Omental fat pad (tissue), 4 donors: ENCODE results near the gene ZBTB21. TPM values are rescaled to one million over a fixed set of nuclear protein-coding genes. Genes with fewer than 3 reads are reported as not detected.

Experiments used
- ATAC-seq: fragments of 150-250 bp; one replicate; pipeline ENCODE4 v1.9.1; 2016; ENCODE audit warnings: mild to moderate bottlenecking, moderate library complexity; ENCODE audit not compliant: low FRiP score
- DNase-seq: peaks from one replicate; pipeline ENCODE4 v3.0.0-alpha.2; 2019; ENCODE audit warnings: low spot score
- CTCF ChIP-seq, 3 donors: fragments of 450-650 bp; IDR thresholded peaks; one replicate each; pipeline ENCODE4 v1.5.1; 2016 to 2017; ENCODE audit warnings: antibody characterized with exemption in 3 of 3, mild to moderate bottlenecking in 3 of 3, moderate library complexity in 2 of 3
- total RNA-seq, 4 donors: library from RNA; depleted of rRNA; stranded (reverse); fragments of >200 nt; gene quantifications; one replicate each; pipeline ENCODE4 v1.1.0, GENCODE V29; 2016

ZBTB21 gene
- total RNA-seq, 4 donors from 2014 or later = 11.6 to 27.8 (median 18.9) TPM

- ATAC-seq (peak; percentile 58), DNase-seq (no peak)
- TF ChIP-seq CTCF (IDR thresholded peaks at IDR 0.05) = no peak
Observed at GRCh38 chr21:42040411-42041180, 30.4 kb upstream of the ZBTB21 start.

GRCh38 chr21:42039911-42040351 is 29.8 kb upstream of the ZBTB21 start:
- DNase-seq (no peak), ATAC-seq (peak; percentile 49)
- no peak for TF ChIP-seq CTCF (IDR thresholded peaks at IDR 0.05)

- ATAC-seq = peak; percentile 70
- no peak for DNase-seq
Observed at GRCh38 chr21:42039470-42039901, 29.3 kb upstream of the ZBTB21 start.

GRCh38 chr21:42038826-42039425 is 28.8 kb upstream of the ZBTB21 start:
- no peak for TF ChIP-seq CTCF (IDR thresholded peaks at IDR 0.05)
- ATAC-seq (no peak), DNase-seq (no peak)

More at GRCh38 chr21:42039470-42039901, 29.3 kb upstream of the ZBTB21 start:
- no peak for TF ChIP-seq CTCF (IDR thresholded peaks at IDR 0.05)

DNA sequence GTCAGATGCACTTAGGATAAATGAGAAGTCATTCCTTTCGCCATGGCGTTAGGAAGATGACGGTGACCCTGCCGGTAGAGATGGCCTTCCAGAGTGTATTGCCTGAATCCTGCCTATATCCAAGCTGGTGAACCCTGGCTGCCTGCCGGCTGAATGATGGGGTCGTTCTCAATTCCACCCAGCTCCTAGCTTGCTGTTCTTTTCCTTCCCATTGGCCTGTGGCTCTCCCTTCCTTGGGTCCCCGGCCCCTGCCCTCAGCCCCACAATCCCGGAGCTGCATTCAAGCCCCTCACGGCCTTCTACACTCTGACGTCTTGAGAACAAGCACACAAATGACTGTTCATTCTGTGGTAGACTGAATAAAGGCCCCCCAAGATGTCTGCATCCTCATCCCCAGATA is 28.2 kb upstream of the ZBTB21 start:
- DNase-seq = no peak
- no peak for ATAC-seq
- no peak for TF ChIP-seq CTCF (IDR thresholded peaks at IDR 0.05)

DNA sequence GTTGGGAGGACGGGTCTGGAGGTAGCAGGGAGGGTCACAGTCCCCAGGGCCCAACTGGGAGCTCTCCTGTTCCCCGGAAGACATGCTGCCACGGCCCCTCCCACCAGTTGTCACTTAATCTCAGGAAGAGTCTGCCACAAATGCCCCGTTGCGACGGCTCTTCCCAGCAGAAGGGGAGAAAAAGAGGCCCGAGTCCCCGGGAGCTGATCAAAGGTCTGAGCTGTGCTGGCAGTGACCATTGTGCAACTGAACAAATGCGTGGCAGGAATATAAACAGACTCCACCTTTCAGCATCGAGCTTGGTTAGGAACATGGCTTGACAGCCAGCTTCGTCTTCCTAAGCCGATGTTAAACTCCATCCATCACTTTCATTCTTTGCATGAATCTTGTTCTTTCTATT is 27.8 kb upstream of the ZBTB21 start:
- ATAC-seq (no peak), DNase-seq (no peak)
- no peak for TF ChIP-seq CTCF (IDR thresholded peaks at IDR 0.05)

GRCh38 chr21:42037516-42037915 is 27.4 kb upstream of the ZBTB21 start:
- no peak for TF ChIP-seq CTCF (IDR thresholded peaks at IDR 0.05)
- ATAC-seq (no peak), DNase-seq (no peak)
